MM.1S (cell line): Measurements from ENCODE around the gene UBAC2.

Source experiments
- DNase-seq: peaks from one replicate; pipeline ENCODE4 v3.0.0-alpha.2; 2015
- H2AFZ ChIP-seq: fragments of 300-600 bp; sonication (generic); 2 replicates; pipeline ENCODE4 v1.6.0; 2016; ENCODE audit warnings: antibody characterized with exemption, low read length
- H3F3A ChIP-seq: fragments of 300-600 bp; sonication (generic); 2 replicates; pipeline ENCODE4 v1.6.1; 2016; ENCODE audit warnings: mild to moderate bottlenecking, antibody characterized with exemption, low read length, moderate library complexity, mixed read lengths; ENCODE audit not compliant: insufficient read depth
- H3K27ac ChIP-seq: fragments of 300-600 bp; sonication (generic); 2 replicates; pipeline ENCODE4 v1.5.1; 2016; ENCODE audit warnings: mild to moderate bottlenecking, low read length
- H3K27me3 ChIP-seq: fragments of 300-600 bp; sonication (generic); replicated peaks from 2 replicates; pipeline ENCODE4 v1.6.0; 2016; ENCODE audit warnings: low read length; ENCODE audit not compliant: insufficient read depth
- H3K36me3 ChIP-seq: fragments of 300-600 bp; sonication (generic); replicated peaks from 2 replicates; pipeline ENCODE4 v1.6.1; 2016; ENCODE audit warnings: mild to moderate bottlenecking, low read length, mixed read lengths; ENCODE audit not compliant: insufficient read depth
- H3K4me1 ChIP-seq: fragments of 300-600 bp; sonication (generic); 2 replicates; pipeline ENCODE4 v1.6.1; 2016; ENCODE audit warnings: low read length, mixed read lengths
- H3K4me2 ChIP-seq: fragments of 300-600 bp; sonication (generic); 2 replicates; pipeline ENCODE4 v1.6.0; 2016; ENCODE audit warnings: low read depth, low read length
- H3K4me3 ChIP-seq: fragments of 300-600 bp; sonication (generic); 2 replicates; pipeline ENCODE4 v1.5.1; 2016; ENCODE audit warnings: low read length, mixed read lengths
- H3K79me2 ChIP-seq: fragments of 300-600 bp; sonication (generic); 2 replicates; pipeline ENCODE4 v1.6.1; 2016; ENCODE audit warnings: mixed run types, low read length, mixed read lengths
- H3K9ac ChIP-seq: fragments of 300-600 bp; sonication (generic); 2 replicates; pipeline ENCODE4 v1.6.1; 2016; ENCODE audit warnings: low read length, mixed read lengths
- H3K9me2 ChIP-seq: fragments of 300-600 bp; sonication (generic); replicated peaks from 2 replicates; pipeline ENCODE4 v1.6.1; 2016; ENCODE audit warnings: mild to moderate bottlenecking, low read length, mixed read lengths; ENCODE audit not compliant: insufficient read depth
- H3K9me3 ChIP-seq: fragments of 300-600 bp; sonication (generic); replicated peaks from 2 replicates; pipeline ENCODE4 v1.6.1; 2016; ENCODE audit warnings: mild to moderate bottlenecking, low read length, mixed read lengths; ENCODE audit not compliant: insufficient read depth
- H4K20me1 ChIP-seq: fragments of 300-600 bp; sonication (generic); 2 replicates; pipeline ENCODE4 v1.6.1; 2016; ENCODE audit warnings: mild to moderate bottlenecking, low read length, moderate library complexity, mixed read lengths; ENCODE audit not compliant: insufficient read depth
- CTCF ChIP-seq: fragments of 300-600 bp; sonication (generic); IDR thresholded peaks from 2 replicates; pipeline ENCODE4 v1.5.1; 2016; ENCODE audit warnings: antibody characterized with exemption, low read length, mixed read lengths
- EZH2 ChIP-seq: fragments of 300-600 bp; sonication (generic); optimal IDR thresholded peaks from 2 replicates; pipeline ENCODE3; 2017; ENCODE audit warnings: low read depth, mild to moderate bottlenecking, antibody characterized with exemption, low read length, mixed read lengths
- EZH2phosphoT487 ChIP-seq: fragments of 300-600 bp; sonication (generic); IDR thresholded peaks from 2 replicates; pipeline ENCODE4 v1.6.1; 2018; ENCODE audit warnings: antibody characterized with exemption, low read length

The UBAC2 gene

GRCh38 chr13:99293178-99293577, 92.5 kb downstream of the UBAC2 start:
- H3K9ac ChIP-seq, result no peak overlapping the region
- no peak overlapping the region for H3K27ac ChIP-seq
- DNase-seq, result no peak
- H3F3A ChIP-seq, result no peaks in the 10 kb centered on the region
- 0 out of 2 replicates have a peak, but pooled peaks cover 3% of the 10 kb centered on the region for H4K20me1 ChIP-seq
- H2AFZ ChIP-seq, result no peak overlapping the region
- H3K27me3 ChIP-seq, result no peaks in the 10 kb centered on the region
- no peak for TF ChIP-seq EZH2phosphoT487
- no peaks in the 10 kb centered on the region for H3K79me2 ChIP-seq
- no peak overlapping the region for H3K4me3 ChIP-seq
- H3K4me2 ChIP-seq, result no peak overlapping the region
- no peaks in the 10 kb centered on the region for H3K4me1 ChIP-seq
- no peaks in the 10 kb centered on the region for H3K9me3 ChIP-seq
- H3K36me3 ChIP-seq, result no peaks in the 10 kb centered on the region
- H3K9me2 ChIP-seq, result no peaks in the 10 kb centered on the region

GRCh38 chr13:99294198-99294597, 93.5 kb downstream of the UBAC2 start:
- Histone ChIP-seq H3K79me2 (no peaks in the 10 kb centered on the region), H3K9me3 (no peaks in the 10 kb centered on the region), H3K27me3 (no peaks in the 10 kb centered on the region), H3K36me3 (no peaks in the 10 kb centered on the region), H3K27ac (no peak overlapping the region), H4K20me1 (0 out of 2 replicates have a peak, but pooled peaks cover 3% of the 10 kb centered on the region), H3K4me2 (no peak overlapping the region), H3K9me2 (no peaks in the 10 kb centered on the region), H3F3A (no peaks in the 10 kb centered on the region), H3K4me1 (no peaks in the 10 kb centered on the region), H3K9ac (no peak overlapping the region), H3K4me3 (no peak overlapping the region), H2AFZ (no peak overlapping the region)
- no peak for DNase-seq
- TF ChIP-seq EZH2phosphoT487 (no peak), EZH2 (no peak), CTCF (no peak)

- H4K20me1 ChIP-seq, result 0 out of 2 replicates have a peak, but pooled peaks cover 3% of the 10 kb centered on the region
- no peaks in the 10 kb centered on the region for H3K4me1 ChIP-seq
- no peak overlapping the region for H3K27ac ChIP-seq
- no peak overlapping the region for H3K9ac ChIP-seq
- no peaks in the 10 kb centered on the region for H3K9me3 ChIP-seq
- no peak for DNase-seq
- no peaks in the 10 kb centered on the region for H3K79me2 ChIP-seq
- H2AFZ ChIP-seq, result no peak overlapping the region
- H3K4me2 ChIP-seq, result no peak overlapping the region
- no peaks in the 10 kb centered on the region for H3K36me3 ChIP-seq
- H3K9me2 ChIP-seq, result no peaks in the 10 kb centered on the region
- H3K27me3 ChIP-seq, result no peaks in the 10 kb centered on the region
- H3F3A ChIP-seq, result no peaks in the 10 kb centered on the region
- no peak for TF ChIP-seq EZH2phosphoT487
- TF ChIP-seq EZH2, result no peak
- TF ChIP-seq CTCF, result no peak
- no peak overlapping the region for H3K4me3 ChIP-seq
Observed at GRCh38 chr13:99294958-99295357, 94.3 kb downstream of the UBAC2 start.

- DNase-seq, result no peak
- Histone ChIP-seq H2AFZ (no peak overlapping the region), H3K9ac (no peak overlapping the region), H4K20me1 (0 out of 2 replicates have a peak, but pooled peaks cover 3% of the 10 kb centered on the region), H3K27ac (no peak overlapping the region), H3K27me3 (no peaks in the 10 kb centered on the region), H3K79me2 (no peaks in the 10 kb centered on the region), H3F3A (no peaks in the 10 kb centered on the region), H3K4me3 (no peak overlapping the region), H3K9me3 (no peaks in the 10 kb centered on the region), H3K4me1 (no peaks in the 10 kb centered on the region), H3K36me3 (no peaks in the 10 kb centered on the region), H3K4me2 (no peak overlapping the region), H3K9me2 (no peaks in the 10 kb centered on the region)
- TF ChIP-seq EZH2phosphoT487, result no peak
- TF ChIP-seq CTCF, result no peak
- no peak for TF ChIP-seq EZH2
Observed at GRCh38 chr13:99295488-99296252, 95.0 kb downstream of the UBAC2 start.
